ENCODE data around the gene ZRANB2.
A peak's percentile ranks its signal among the peaks of the same experiment; 100 is the strongest.

ZRANB2 gene
- total RNA-seq, result 13.2 to 67.9 (median 36.3) reads per million in 18 experiments

- peak; percentile 95 to 96 for DNase-seq
Observed at GRCh38 chr1:71080739-71081696, at the start of gene ZRANB2. ZRANB2 (minus strand) TSS chr1:71081035; CDS start chr1:71080995, 40 bp downstream.

GRCh38 chr1:71128060-71128459 lies 47.2 kb upstream of the ZRANB2 start:
- no peak for DNase-seq

- no peak for DNase-seq
Observed at GRCh38 chr1:71118086-71118485, 37.3 kb upstream of the ZRANB2 start.

- no peak for DNase-seq
Observed at GRCh38 chr1:71116729-71117128, 35.9 kb upstream of the ZRANB2 start.

- DNase-seq, result no peak
Observed at GRCh38 chr1:71106658-71107322, 26.0 kb upstream of the ZRANB2 start.

- DNase-seq, result no peak
Observed at GRCh38 chr1:71104417-71104816, 23.6 kb upstream of the ZRANB2 start.

GRCh38 chr1:71101839-71102376 lies 21.1 kb upstream of the ZRANB2 start:
- no peak for DNase-seq

GRCh38 chr1:71097428-71097827 lies 16.6 kb upstream of the ZRANB2 start:
- DNase-seq, result no peak

- DNase-seq, result no peak
Observed at GRCh38 chr1:71094913-71095312, 14.1 kb upstream of the ZRANB2 start.

GRCh38 chr1:71093938-71094337 lies 13.1 kb upstream of the ZRANB2 start:
- peak in 1 of 2 donors; percentile 8 for DNase-seq

- DNase-seq, result no peak
Observed at GRCh38 chr1:71089536-71090270, 8.9 kb upstream of the ZRANB2 start.

- no peak for DNase-seq
Observed at GRCh38 chr1:71088645-71089287, 7.9 kb upstream of the ZRANB2 start.

GRCh38 chr1:71087713-71088112 lies 6.9 kb upstream of the ZRANB2 start:
- DNase-seq, result no peak

GRCh38 chr1:71087060-71087459 lies 6.2 kb upstream of the ZRANB2 start:
- no peak for DNase-seq

GRCh38 chr1:71086331-71086730 lies 5.5 kb upstream of the ZRANB2 start:
- no peak for DNase-seq

GRCh38 chr1:71083271-71083670 lies 2.4 kb upstream of the ZRANB2 start:
- DNase-seq, result no peak

- DNase-seq, result no peak
Observed at GRCh38 chr1:71081697-71082080, 854 bp upstream of the ZRANB2 start.

GRCh38 chr1:71080230-71080738 lies 551 bp downstream of the ZRANB2 start:
- peak; percentile 24 to 29 for DNase-seq

GRCh38 chr1:71074681-71075080 lies 6.2 kb downstream of the ZRANB2 start:
- DNase-seq, result no peak

GRCh38 chr1:71072273-71072672 lies 8.6 kb downstream of the ZRANB2 start:
- DNase-seq, result no peak

GRCh38 chr1:71071720-71072119 lies 9.1 kb downstream of the ZRANB2 start:
- no peak for DNase-seq

Measured in inflammatory macrophage (primary cell).